C4-2B (cell line): ENCODE results near the gene C1orf232.

ENCODE experiments used
- H3K27ac ChIP-seq: fragments of 450-650 bp; 2 replicates; pipeline ENCODE4 v1.5.1; 2017
- ZFX ChIP-seq: fragments of 450-650 bp; IDR thresholded peaks from 2 replicates; pipeline ENCODE4 v1.6.1; 2017
- TF ChIP-seq, protein P1 (sequence below): fragments of 450-650 bp; conservative IDR thresholded peaks from 2 replicates; pipeline ENCODE4 v1.5.1; 2017; ENCODE audit warnings: mild to moderate bottlenecking

The C1orf232 gene

DNA sequence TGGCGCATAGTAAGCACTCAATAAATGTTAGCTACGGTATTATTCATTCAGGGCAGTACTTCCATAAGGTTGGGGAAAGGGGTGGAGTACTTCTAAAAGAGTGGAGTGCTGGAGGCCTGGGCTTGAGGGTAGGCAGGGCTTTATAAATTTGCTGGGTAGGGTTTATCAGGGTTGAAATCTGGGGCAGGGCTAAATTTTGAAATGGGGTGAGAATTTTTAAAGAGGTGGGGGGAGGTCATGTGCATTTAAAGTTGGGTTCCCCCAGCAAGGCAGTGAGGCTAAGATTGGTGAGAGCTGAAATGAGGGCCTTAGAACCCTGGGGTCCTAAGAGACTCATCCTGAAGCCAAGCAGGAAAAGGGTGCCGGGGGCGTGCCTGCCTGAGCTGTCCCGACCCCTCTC is 31.6 kb upstream of the C1orf232 start:
- TF ChIP-seq, protein P1, sequence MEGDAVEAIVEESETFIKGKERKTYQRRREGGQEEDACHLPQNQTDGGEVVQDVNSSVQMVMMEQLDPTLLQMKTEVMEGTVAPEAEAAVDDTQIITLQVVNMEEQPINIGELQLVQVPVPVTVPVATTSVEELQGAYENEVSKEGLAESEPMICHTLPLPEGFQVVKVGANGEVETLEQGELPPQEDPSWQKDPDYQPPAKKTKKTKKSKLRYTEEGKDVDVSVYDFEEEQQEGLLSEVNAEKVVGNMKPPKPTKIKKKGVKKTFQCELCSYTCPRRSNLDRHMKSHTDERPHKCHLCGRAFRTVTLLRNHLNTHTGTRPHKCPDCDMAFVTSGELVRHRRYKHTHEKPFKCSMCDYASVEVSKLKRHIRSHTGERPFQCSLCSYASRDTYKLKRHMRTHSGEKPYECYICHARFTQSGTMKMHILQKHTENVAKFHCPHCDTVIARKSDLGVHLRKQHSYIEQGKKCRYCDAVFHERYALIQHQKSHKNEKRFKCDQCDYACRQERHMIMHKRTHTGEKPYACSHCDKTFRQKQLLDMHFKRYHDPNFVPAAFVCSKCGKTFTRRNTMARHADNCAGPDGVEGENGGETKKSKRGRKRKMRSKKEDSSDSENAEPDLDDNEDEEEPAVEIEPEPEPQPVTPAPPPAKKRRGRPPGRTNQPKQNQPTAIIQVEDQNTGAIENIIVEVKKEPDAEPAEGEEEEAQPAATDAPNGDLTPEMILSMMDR, result no peak
- TF ChIP-seq ZFX, result no peak
- no peak overlapping the region for H3K27ac ChIP-seq

DNA sequence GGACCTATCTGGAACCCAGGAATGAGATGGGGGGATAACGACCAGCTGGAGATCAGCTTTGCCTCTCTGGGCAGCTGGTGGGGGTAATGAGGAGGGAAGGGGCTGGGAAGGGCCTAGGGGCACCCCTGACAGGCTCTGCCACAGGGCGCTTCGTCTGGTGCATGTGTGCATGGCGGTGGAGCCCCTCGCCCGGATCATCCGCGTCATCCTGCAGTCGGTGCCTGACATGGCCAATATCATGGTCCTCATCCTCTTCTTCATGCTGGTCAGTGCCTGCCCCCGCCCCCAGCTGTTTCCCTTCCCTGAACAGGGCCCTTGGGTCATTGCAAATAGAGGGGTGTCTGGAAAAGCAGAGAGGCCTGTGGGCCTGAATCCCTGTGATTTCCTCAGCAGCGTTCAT is 29.1 kb upstream of the C1orf232 start:
- no peak overlapping the region for H3K27ac ChIP-seq
- TF ChIP-seq, protein P1, result no peak
- no peak for TF ChIP-seq ZFX

DNA sequence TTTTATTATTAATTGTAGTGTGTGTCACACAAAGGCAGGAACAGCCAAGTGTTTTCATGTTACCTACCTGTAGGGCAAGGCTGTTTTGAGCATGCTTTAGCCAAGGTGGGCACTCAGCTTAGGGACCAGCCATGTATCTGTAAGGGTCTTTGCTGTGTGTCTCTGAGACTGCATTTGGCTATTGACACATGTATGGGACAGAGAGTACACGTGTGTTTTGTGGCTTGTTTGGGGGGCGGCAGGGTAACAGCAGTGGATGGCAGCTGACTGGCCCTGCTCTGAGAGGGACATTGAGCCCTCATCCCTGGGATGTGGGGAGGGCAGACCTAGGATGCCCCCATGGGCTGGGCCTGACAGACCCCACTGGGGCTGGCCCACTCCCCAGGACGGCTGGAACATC is 28.5 kb upstream of the C1orf232 start:
- TF ChIP-seq ZFX, result no peak
- TF ChIP-seq, protein P1, result no peak

DNA sequence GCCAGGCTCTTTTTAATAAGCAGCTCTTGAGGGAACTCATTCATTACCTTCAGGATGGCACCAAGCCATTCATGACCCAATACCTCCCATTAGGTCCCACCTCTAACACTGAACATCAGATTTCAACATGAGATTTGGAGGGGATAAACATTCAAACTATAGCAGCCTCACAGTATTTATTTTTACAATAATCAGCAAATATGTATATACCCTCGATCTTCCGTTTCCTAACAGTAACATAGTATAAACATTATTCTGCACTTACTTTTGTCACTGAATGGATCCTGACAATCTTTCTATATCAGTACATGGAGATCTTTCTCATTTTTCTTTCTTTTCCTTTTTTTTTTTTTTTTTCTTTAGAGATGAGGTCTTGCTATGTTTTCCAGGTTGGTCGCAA is 27.0 kb upstream of the C1orf232 start:
- TF ChIP-seq, protein P1, result no peak
- no peak for TF ChIP-seq ZFX
- H3K27ac ChIP-seq, result no peak overlapping the region

More for the DNA sequence above, 28.5 kb upstream of the C1orf232 start:
- H3K27ac ChIP-seq, result no peak overlapping the region

GRCh38 chr1:26191739-26192138 is 23.0 kb upstream of the C1orf232 start:
- no peak for TF ChIP-seq ZFX
- TF ChIP-seq, protein P1, result no peak
- H3K27ac ChIP-seq, result no peak overlapping the region

GRCh38 chr1:26190373-26190987 is 21.7 kb upstream of the C1orf232 start, which contains the start of gene CATSPER4:
TSS of gene CATSPER4 (plus strand) at chr1:26190602. CDS start at chr1:26190628, 26 bp downstream.
- TF ChIP-seq, protein P1, result no peak
- H3K27ac ChIP-seq, result no peak within 1 kb of the TSS

- H3K27ac ChIP-seq, result no peak overlapping the region
- TF ChIP-seq, protein P1, result no peak
- TF ChIP-seq ZFX, result no peak
These were observed 21.1 kb upstream of the C1orf232 start for GRCh38 chr1:26189751-26190275.
